ENCODE data around the gene RIC8B. TPM values are rescaled to one million over a fixed set of nuclear protein-coding genes. Genes with fewer than 3 reads are reported as not detected.
A peak's percentile ranks its signal among the peaks of the same experiment; 100 is the strongest.

The RIC8B gene
- total RNA-seq, 2 donors from 2014 or later: 15.6 to 22.1 TPM

DNA sequence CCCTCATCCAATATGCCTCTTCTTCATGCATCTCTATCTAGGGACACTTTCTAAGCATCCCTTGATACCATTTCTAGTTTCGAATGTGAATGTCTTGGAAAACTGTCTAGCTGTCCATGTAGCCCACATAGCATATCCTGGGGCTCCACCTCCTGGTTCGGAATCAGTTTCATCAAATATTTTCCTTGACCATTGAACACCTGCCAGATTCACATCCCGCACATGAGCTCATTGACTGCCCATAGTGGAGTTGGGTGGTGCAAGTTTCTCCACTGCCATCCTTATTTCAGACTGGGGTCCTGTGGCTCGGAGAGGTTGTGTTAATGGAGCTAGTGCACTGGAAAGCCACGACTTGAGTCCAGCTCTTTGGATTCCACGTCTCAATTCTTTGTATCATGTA lies 122.6 kb downstream of the RIC8B start:
- no peaks in the 10 kb centered on the region for H3K4me1 ChIP-seq
- no peak overlapping the region for H3K27ac ChIP-seq
- intact Hi-C loops (cut with DNase I): no loop called here
- no peak overlapping the region for H3K4me3 ChIP-seq
- H3K27me3 ChIP-seq: no peaks in the 10 kb centered on the region
- DNase-seq: no peak
- no peak for ATAC-seq
- no peaks in the 10 kb centered on the region for H3K9me3 ChIP-seq
- 54 to 65% methylated on average over 6 of the region's 6 CpGs for WGBS, 2 donors
- no peak for TF ChIP-seq POLR2A (IDR thresholded peaks at IDR 0.05)
- TF ChIP-seq CTCF (IDR thresholded peaks at IDR 0.05): peak in 1 of 7 experiments; percentile 10
- no peaks in the 10 kb centered on the region for H3K36me3 ChIP-seq (replicated peaks in 1 of 2; ENCODE audit: insufficient read depth in 1 of 2, low read depth in 2 of 2)

DNA sequence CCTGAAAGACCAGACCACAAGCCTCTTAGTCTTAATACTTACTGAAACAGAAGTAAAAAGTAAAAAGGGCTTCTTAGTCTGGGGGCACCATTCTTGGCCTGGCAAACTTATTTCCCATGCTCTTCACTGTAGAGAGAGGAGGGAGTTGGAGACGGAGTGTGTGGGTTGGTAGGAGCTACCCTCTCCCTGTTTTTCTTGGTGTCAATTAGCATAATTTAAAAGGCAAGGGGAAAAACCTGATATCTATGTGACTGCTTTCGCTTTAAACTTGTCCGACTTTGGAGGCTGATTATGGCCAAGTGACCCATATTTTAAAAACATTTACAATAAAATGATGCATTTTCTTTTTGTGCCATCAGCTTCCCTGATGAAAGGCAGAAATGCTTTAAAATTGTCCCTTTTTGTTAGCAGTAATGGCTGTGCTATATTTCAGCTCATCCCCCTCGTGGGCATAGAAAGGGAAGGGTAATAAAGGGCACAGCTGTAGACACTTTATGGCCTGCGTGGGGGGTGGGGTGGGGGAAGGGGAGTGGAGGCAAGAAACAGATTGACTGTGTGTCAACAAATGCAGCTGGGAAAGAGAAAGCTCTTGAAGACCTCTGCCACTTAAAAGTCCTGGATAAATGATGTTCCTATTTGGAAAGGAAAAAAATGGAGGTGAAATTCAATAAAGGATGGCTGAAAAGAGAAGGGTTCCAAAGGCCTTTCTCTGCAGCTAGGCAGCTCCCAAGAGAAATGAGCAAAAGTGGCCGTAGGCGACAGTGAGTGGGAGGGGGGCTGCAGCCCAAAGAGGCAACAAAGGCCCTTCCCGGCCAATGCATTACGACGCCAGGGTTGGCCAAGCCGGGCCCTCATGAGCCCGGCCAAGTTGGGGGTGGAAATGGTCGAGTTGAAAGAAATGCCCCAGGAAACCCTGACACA lies 123.8 kb downstream of the RIC8B start:
- H3K27ac ChIP-seq: no peak overlapping the region
- TF ChIP-seq CTCF (IDR thresholded peaks at IDR 0.05): no peak
- TF ChIP-seq POLR2A (IDR thresholded peaks at IDR 0.05): no peak
- ATAC-seq: no peak

DNA sequence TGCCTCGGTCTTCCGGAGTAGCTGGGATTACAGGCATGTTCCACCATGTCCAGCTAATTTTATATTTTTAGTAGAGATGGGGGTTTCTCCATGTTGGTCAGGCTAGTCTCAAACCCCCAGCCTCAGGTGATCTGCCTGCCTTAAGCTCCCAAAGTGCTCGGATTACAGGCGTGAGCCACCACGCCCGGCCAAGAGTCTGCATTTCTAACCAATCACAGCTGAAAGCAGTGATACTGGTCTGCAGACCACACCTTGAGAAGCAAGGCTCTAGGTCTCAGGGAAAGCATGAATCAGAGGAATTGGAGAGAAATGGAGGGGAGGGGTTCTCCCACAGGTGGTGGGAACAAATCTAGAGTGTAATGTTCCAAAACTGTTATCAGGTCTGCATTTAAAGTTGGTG lies 126.1 kb downstream of the RIC8B start:
- H3K27me3 ChIP-seq: no peaks in the 10 kb centered on the region
- 68 to 83% methylated on average over 6 of the region's 6 CpGs for WGBS, 2 donors
- H3K36me3 ChIP-seq (replicated peaks in 1 of 2; ENCODE audit: insufficient read depth in 1 of 2, low read depth in 2 of 2): no peaks in the 10 kb centered on the region
- no peaks in the 10 kb centered on the region for H3K9me3 ChIP-seq
- intact Hi-C loops (cut with DNase I): no loop called here
- TF ChIP-seq CTCF (IDR thresholded peaks at IDR 0.05) (no peak), POLR2A (IDR thresholded peaks at IDR 0.05) (no peak)
- ATAC-seq: no peak
- DNase-seq: no peak
- H3K4me1 ChIP-seq: peaks cover 3% of the 10 kb centered on the region
- H3K4me3 ChIP-seq: no peak overlapping the region
- no peak overlapping the region for H3K27ac ChIP-seq

More for the DNA sequence above, 123.8 kb downstream of the RIC8B start:
- no peaks in the 10 kb centered on the region for H3K36me3 ChIP-seq (replicated peaks in 1 of 2; ENCODE audit: insufficient read depth in 1 of 2, low read depth in 2 of 2)
- H3K9me3 ChIP-seq: no peaks in the 10 kb centered on the region
- no peak overlapping the region for H3K4me3 ChIP-seq
- no peaks in the 10 kb centered on the region for H3K4me1 ChIP-seq
- no peak for DNase-seq
- WGBS, 2 donors: 66 to 76% methylated on average over 13 of the region's 13 CpGs
- intact Hi-C loops (cut with DNase I): no loop called here
- no peaks in the 10 kb centered on the region for H3K27me3 ChIP-seq

GRCh38 chr12:106901276-106901675 lies 126.8 kb downstream of the RIC8B start:
- H3K36me3 ChIP-seq (replicated peaks in 1 of 2; ENCODE audit: insufficient read depth in 1 of 2, low read depth in 2 of 2): no peaks in the 10 kb centered on the region
- no peak overlapping the region for H3K4me3 ChIP-seq
- no peaks in the 10 kb centered on the region for H3K9me3 ChIP-seq
- H3K27me3 ChIP-seq: no peaks in the 10 kb centered on the region
- intact Hi-C loops (cut with DNase I): no loop called here
- WGBS, 2 donors: 89 to 96% methylated on average over 1 of the region's 1 CpG
- H3K27ac ChIP-seq: no peak overlapping the region
- ATAC-seq: no peak
- peaks cover 3% of the 10 kb centered on the region for H3K4me1 ChIP-seq
- no peak for DNase-seq
- no peak for TF ChIP-seq POLR2A (IDR thresholded peaks at IDR 0.05)
- no peak for TF ChIP-seq CTCF (IDR thresholded peaks at IDR 0.05)

GRCh38 chr12:106902053-106902452 lies 127.6 kb downstream of the RIC8B start:
- Histone ChIP-seq H3K27ac (no peak overlapping the region), H3K27me3 (no peaks in the 10 kb centered on the region), H3K4me3 (no peak overlapping the region), H3K36me3 (replicated peaks in 1 of 2; ENCODE audit: insufficient read depth in 1 of 2, low read depth in 2 of 2) (no peaks in the 10 kb centered on the region), H3K9me3 (no peaks in the 10 kb centered on the region), H3K4me1 (peaks cover 3% of the 10 kb centered on the region)
- ATAC-seq (no peak), DNase-seq (no peak)
- intact Hi-C loops (cut with DNase I): no loop called here
- TF ChIP-seq CTCF (IDR thresholded peaks at IDR 0.05) (no peak), POLR2A (IDR thresholded peaks at IDR 0.05) (no peak)
- WGBS, 2 donors: 83 to 88% methylated on average over 11 of the region's 11 CpGs
